ENCODE data around the gene KCNMB2.

- TF ChIP-seq CTCF (IDR thresholded peaks at IDR 0.05) (no peak), POLR2A (IDR thresholded peaks at IDR 0.05) (no peak), POLR2AphosphoS5 (IDR thresholded peaks at IDR 0.05) (no peak)
These were observed 139.8 kb downstream of the KCNMB2 start for GRCh38 chr3:178676077-178676476.
